ENCODE data around the gene LIPC. TPM values are rescaled to one million over a fixed set of nuclear protein-coding genes. Genes with fewer than 3 reads are reported as not detected.
A peak's percentile ranks its signal among the peaks of the same experiment; 100 is the strongest.

LIPC gene
- total and polyA plus RNA-seq, 9 of the 15 experiments (the other 6 are each of a cell fraction or from before 2014, with no cell fraction given): 0.07 to 0.41 (median 0.11) TPM; not detected in 2

GRCh38 chr15:58399739-58400138 lies 32.1 kb upstream of the LIPC start (continued):
- peak; percentile 72 to 89; a peak in 3 of 4 replicates for TF ChIP-seq TRIM24 (IDR thresholded peaks at IDR 0.05)
- TF ChIP-seq ZNF311 (CRISPR knock-in tag; IDR thresholded peaks at IDR 0.05): no peak
- TF ChIP-seq SNRNP70 (optimal IDR thresholded peaks at IDR 0.05; ENCODE audit: low read depth, low read length): no peak
- TF ChIP-seq, protein P1, sequence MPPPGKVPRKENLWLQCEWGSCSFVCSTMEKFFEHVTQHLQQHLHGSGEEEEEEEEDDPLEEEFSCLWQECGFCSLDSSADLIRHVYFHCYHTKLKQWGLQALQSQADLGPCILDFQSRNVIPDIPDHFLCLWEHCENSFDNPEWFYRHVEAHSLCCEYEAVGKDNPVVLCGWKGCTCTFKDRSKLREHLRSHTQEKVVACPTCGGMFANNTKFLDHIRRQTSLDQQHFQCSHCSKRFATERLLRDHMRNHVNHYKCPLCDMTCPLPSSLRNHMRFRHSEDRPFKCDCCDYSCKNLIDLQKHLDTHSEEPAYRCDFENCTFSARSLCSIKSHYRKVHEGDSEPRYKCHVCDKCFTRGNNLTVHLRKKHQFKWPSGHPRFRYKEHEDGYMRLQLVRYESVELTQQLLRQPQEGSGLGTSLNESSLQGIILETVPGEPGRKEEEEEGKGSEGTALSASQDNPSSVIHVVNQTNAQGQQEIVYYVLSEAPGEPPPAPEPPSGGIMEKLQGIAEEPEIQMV (tag; conservative IDR thresholded peaks at IDR 0.05; ENCODE audit: low read depth): no peak
- TF ChIP-seq MCM3 (IDR thresholded peaks at IDR 0.05): no peak
- TF ChIP-seq POLR2A (conservative IDR thresholded peaks at IDR 0.05): no peak
- TF ChIP-seq, protein P2, sequence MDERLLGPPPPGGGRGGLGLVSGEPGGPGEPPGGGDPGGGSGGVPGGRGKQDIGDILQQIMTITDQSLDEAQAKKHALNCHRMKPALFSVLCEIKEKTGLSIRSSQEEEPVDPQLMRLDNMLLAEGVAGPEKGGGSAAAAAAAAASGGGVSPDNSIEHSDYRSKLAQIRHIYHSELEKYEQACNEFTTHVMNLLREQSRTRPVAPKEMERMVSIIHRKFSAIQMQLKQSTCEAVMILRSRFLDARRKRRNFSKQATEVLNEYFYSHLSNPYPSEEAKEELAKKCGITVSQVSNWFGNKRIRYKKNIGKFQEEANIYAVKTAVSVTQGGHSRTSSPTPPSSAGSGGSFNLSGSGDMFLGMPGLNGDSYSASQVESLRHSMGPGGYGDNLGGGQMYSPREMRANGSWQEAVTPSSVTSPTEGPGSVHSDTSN (CRISPR knock-in tag; IDR thresholded peaks at IDR 0.05; ENCODE audit: low read depth): no peak
- TF ChIP-seq, protein P2 (tag; conservative IDR thresholded peaks at IDR 0.05; ENCODE audit: low read depth): peak; percentile 39; the same call in 1 of the 2 replicates
- TF ChIP-seq PYGO2 (tag; IDR thresholded peaks at IDR 0.05): no peak
- no peak for TF ChIP-seq MTA3 (IDR thresholded peaks at IDR 0.05; ENCODE audit: borderline replicate concordance)
- TF ChIP-seq HIVEP1 (CRISPR knock-in tag; IDR thresholded peaks at IDR 0.05): no peak
- TF ChIP-seq KLF1 (tag; IDR thresholded peaks at IDR 0.05): no peak
- no peak for TF ChIP-seq SUPT5H (IDR thresholded peaks at IDR 0.05)
- TF ChIP-seq RFX7 (CRISPR knock-in tag; IDR thresholded peaks at IDR 0.05): no peak
- peak; percentile 56; the same call in 1 of the 2 replicates for TF ChIP-seq MAFF (IDR thresholded peaks at IDR 0.05; ENCODE audit: low read length)
- no peak for TF ChIP-seq AFF4 (CRISPR knock-in tag; IDR thresholded peaks at IDR 0.05)
- TF ChIP-seq NFE2 (IDR thresholded peaks at IDR 0.05; ENCODE audit: low read depth): peak; percentile 79
- TF ChIP-seq TFAM (CRISPR knock-in tag; conservative IDR thresholded peaks at IDR 0.05): no peak
- TF ChIP-seq RBM22 (IDR thresholded peaks at IDR 0.05; ENCODE audit: low read depth, low read length, poor library complexity, severe bottlenecking): no peak
- TF ChIP-seq SIRT6 (IDR thresholded peaks at IDR 0.05; ENCODE audit: low read depth, low read length): no peak
- no peak for TF ChIP-seq ZC3H8 (IDR thresholded peaks at IDR 0.05)
- TF ChIP-seq SP2 (IDR thresholded peaks at IDR 0.05; ENCODE audit: extremely low read depth, low read depth, low read length, poor library complexity, severe bottlenecking): no peak
- TF ChIP-seq KDM1A (IDR thresholded peaks at IDR 0.05): no peak
- TF ChIP-seq TAL1 (IDR thresholded peaks at IDR 0.05): peak; percentile 78
- no peak for TF ChIP-seq ZNF12 (CRISPR knock-in tag; IDR thresholded peaks at IDR 0.05)
